Keratinocyte (primary cell): Measurements from ENCODE around the gene VPS50. TPM values are rescaled to one million over a fixed set of nuclear protein-coding genes. Genes with fewer than 3 reads are reported as not detected.

ENCODE experiments used
- DNase-seq: peaks from one replicate; pipeline ENCODE4 v3.0.0-alpha.2; 2011; ENCODE audit warnings: low read depth, missing footprints, low spot score
- FAIRE-seq: peaks from 2 replicates; lab custom pipeline; 2011; peaks lifted over from hg19 to GRCh38; lab: Jason Lieb, UNC
- H2AFZ ChIP-seq: 2 replicates; pipeline ENCODE4 v1.6.0; 2012; ENCODE audit warnings: low read length, control low read depth, inconsistent platforms; ENCODE audit not compliant: control insufficient read depth
- H3K27ac ChIP-seq: 2 replicates; pipeline ENCODE4 v1.5.1; 2011; ENCODE audit warnings: low read length; ENCODE audit not compliant: control insufficient read depth, insufficient read depth
- H3K27me3 ChIP-seq: 3 replicates; pipeline ENCODE4 v1.6.0; 2011; ENCODE audit warnings: low read length; ENCODE audit not compliant: control insufficient read depth, insufficient read depth; ENCODE audit errors: extremely low read depth
- H3K36me3 ChIP-seq, 2 experiments: 2 replicates in 1 of 2; 3 replicates in 1 of 2; pipeline ENCODE4 v1.5.1; 2011; ENCODE audit warnings: low read length in 2 of 2, mild to moderate bottlenecking in 1 of 2; ENCODE audit not compliant: control insufficient read depth in 2 of 2, insufficient read depth in 2 of 2; ENCODE audit errors: extremely low read depth in 1 of 2
- H3K4me1 ChIP-seq: 3 replicates; pipeline ENCODE4 v1.5.1; 2011; ENCODE audit warnings: low read length; ENCODE audit not compliant: control insufficient read depth, insufficient read depth; ENCODE audit errors: extremely low read depth
- H3K4me2 ChIP-seq: 3 replicates; pipeline ENCODE4 v1.6.0; 2011; ENCODE audit warnings: low read depth, low read length; ENCODE audit not compliant: control insufficient read depth, insufficient read depth; ENCODE audit errors: extremely low read depth
- H3K4me3 ChIP-seq, 3 experiments: fragments of 200-600 bp in 1 of 3; sonication (generic) in 1 of 3; 2 replicates in 2 of 3; 3 replicates in 1 of 3; pipeline ENCODE4 v1.5.1; 2011 to 2016; ENCODE audit warnings: low read length in 3 of 3, mild to moderate bottlenecking in 3 of 3, control low read depth in 2 of 3, inconsistent platforms in 1 of 3, low read depth in 1 of 3, mixed read lengths in 1 of 3, mixed run types in 1 of 3, moderate library complexity in 1 of 3; ENCODE audit not compliant: control insufficient read depth in 2 of 3, insufficient read depth in 2 of 3; ENCODE audit errors: extremely low read depth in 1 of 3
- H3K79me2 ChIP-seq: 2 replicates; pipeline ENCODE4 v1.6.0; 2012; ENCODE audit warnings: low read length; ENCODE audit not compliant: control insufficient read depth, insufficient read depth
- H3K9ac ChIP-seq: 3 replicates; pipeline ENCODE4 v1.6.0; 2011; ENCODE audit warnings: low read length; ENCODE audit not compliant: control insufficient read depth, insufficient read depth; ENCODE audit errors: extremely low read depth
- H3K9me1 ChIP-seq: 3 replicates; pipeline ENCODE4 v1.6.0; 2011; ENCODE audit warnings: low read length; ENCODE audit not compliant: control insufficient read depth, insufficient read depth; ENCODE audit errors: extremely low read depth
- H3K9me3 ChIP-seq: 2 replicates; pipeline ENCODE4 v1.5.1; 2012; ENCODE audit warnings: low read depth, low read length; ENCODE audit not compliant: control insufficient read depth
- H4K20me1 ChIP-seq: 3 replicates; pipeline ENCODE4 v1.6.0; 2011; ENCODE audit warnings: low read length; ENCODE audit not compliant: control insufficient read depth, insufficient read depth; ENCODE audit errors: extremely low read depth
- CTCF ChIP-seq, 3 experiments: IDR thresholded peaks in 1 of 3; conservative IDR thresholded peaks in 1 of 3; optimal IDR thresholded peaks in 1 of 3; 2 replicates in 2 of 3; 3 replicates in 1 of 3; pipeline versions ENCODE3 to v1.5.1; 2011; ENCODE audit warnings: low read length in 3 of 3, mild to moderate bottlenecking in 3 of 3, moderate library complexity in 2 of 3, control low read depth in 1 of 3, inconsistent platforms in 1 of 3; ENCODE audit not compliant: insufficient read depth in 2 of 3; ENCODE audit errors: extremely low read depth in 1 of 3
- EZH2 ChIP-seq: IDR thresholded peaks from one replicate; pipeline ENCODE4 v1.6.1; 2012; ENCODE audit warnings: inconsistent platforms, mild to moderate bottlenecking, low read length, moderate library complexity
- dilution Hi-C: fragments of 300-500 bp; cut with MboI; formaldehyde crosslinking; loops from one replicate; pipeline ENCODE4 v1.7.0; 2020; ENCODE audit warnings: low sequenced_read_pairs; ENCODE audit not compliant: extremely low pct_ligation_motif_present
- polyA plus RNA-seq, 5 experiments: library from polyadenylated mRNA; depleted of rRNA in 3 of 5; stranded (reverse) in 3 of 5; stranded (forward) in 1 of 5; unstranded in 1 of 5; fragments of >200 nt; gene quantifications; 1 replicate in 1 of 5; 2 replicates in 3 of 5; 3 replicates in 1 of 5; pipeline versions ENCODE4 v1.2.1 to v1.2.3, GENCODE V29; 2011 to 2012; ENCODE audit warnings: missing spikeins in 2 of 5, low read depth in 1 of 5, low replicate concordance in 1 of 5

VPS50 gene
- polyA plus RNA-seq, 1 donor (not counting 4 experiments of a cell fraction or from before 2014, with no cell fraction given): 17.0 TPM

- Histone ChIP-seq H3K27ac (peak overlapping the region; percentile 41), H3K36me3 (peaks cover 0 to 2% of the 10 kb centered on the region in 2 experiments), H4K20me1 (no peaks in the 10 kb centered on the region), H3K4me1 (peaks cover 26% of the 10 kb centered on the region), H2AFZ (no peak overlapping the region), H3K9me3 (no peaks in the 10 kb centered on the region), H3K27me3 (no peaks in the 10 kb centered on the region), H3K79me2 (no peaks in the 10 kb centered on the region), H3K9me1 (no peaks in the 10 kb centered on the region), H3K9ac (no peak overlapping the region), H3K4me3 (no peak overlapping the region), H3K4me2 (no peak overlapping the region)
- FAIRE-seq: no peak
- TF ChIP-seq EZH2 (no peak), CTCF (optimal IDR thresholded peaks at IDR 0.05 in 1 of 3, IDR thresholded peaks at IDR 0.05 in 1 of 3, conservative IDR thresholded peaks at IDR 0.05 in 1 of 3; ENCODE audit: extremely low read depth in 1 of 3, insufficient read depth in 2 of 3, low read length in 3 of 3) (no peak)
- dilution Hi-C loops: no loop called here
- DNase-seq: no peak
Measured at GRCh38 chr7:93307943-93308342, 75.8 kb downstream of the VPS50 start.

GRCh38 chr7:93310346-93310745, 78.2 kb downstream of the VPS50 start:
- no peaks in the 10 kb centered on the region for H3K27me3 ChIP-seq
- dilution Hi-C loops: no loop called here
- peaks cover 0 to 3% of the 10 kb centered on the region in 2 experiments for H3K36me3 ChIP-seq
- H3K9me1 ChIP-seq: no peaks in the 10 kb centered on the region
- no peak for DNase-seq
- no peaks in the 10 kb centered on the region for H3K9me3 ChIP-seq
- peaks cover 26% of the 10 kb centered on the region for H3K4me1 ChIP-seq
- FAIRE-seq: no peak
- peak overlapping the region; percentile 63 for H3K4me2 ChIP-seq
- no peak overlapping the region for H3K9ac ChIP-seq
- no peak overlapping the region for H3K4me3 ChIP-seq
- TF ChIP-seq CTCF (optimal IDR thresholded peaks at IDR 0.05 in 1 of 3, IDR thresholded peaks at IDR 0.05 in 1 of 3, conservative IDR thresholded peaks at IDR 0.05 in 1 of 3; ENCODE audit: extremely low read depth in 1 of 3, insufficient read depth in 2 of 3, low read length in 3 of 3) (no peak), EZH2 (no peak)
- H4K20me1 ChIP-seq: no peaks in the 10 kb centered on the region
- no peaks in the 10 kb centered on the region for H3K79me2 ChIP-seq
- no peak overlapping the region for H2AFZ ChIP-seq
- H3K27ac ChIP-seq: no peak overlapping the region
